Activated T-cell treated with anti-CD3 and anti-CD28 coated beads for 1 hour (primary cell): ENCODE data around the gene MOCS3.

Source experiments
- DNase-seq: peaks from one replicate; pipeline ENCODE4 v3.0.0-alpha.2; 2020; ENCODE audit warnings: low read depth

MOCS3 gene

GRCh38 chr20:50958615-50959542 lies at the start of gene MOCS3:
TSS of gene MOCS3 (plus strand) at chr20:50958818. CDS start at chr20:50958843, 25 bp downstream.
- peak; percentile 64 for DNase-seq

DNA sequence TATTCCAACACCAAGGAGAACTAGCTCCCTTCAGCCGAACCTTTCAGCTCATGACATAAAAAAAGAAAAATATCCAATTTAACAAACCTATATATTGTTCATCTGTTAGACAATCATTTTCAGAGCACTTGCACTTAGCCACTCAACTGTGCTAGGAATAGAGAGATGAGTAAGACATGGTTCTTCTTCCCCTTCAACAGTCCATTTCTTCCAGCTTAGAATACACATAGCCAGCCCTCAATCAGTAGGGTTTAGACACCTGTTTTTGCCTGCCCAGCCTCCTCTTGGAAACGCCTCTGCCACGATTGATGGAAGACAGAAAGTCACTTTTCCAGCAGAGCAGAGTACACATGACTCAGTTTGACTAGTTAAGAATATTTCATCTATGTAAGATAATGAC lies 49.2 kb upstream of the MOCS3 start:
- no peak for DNase-seq

GRCh38 chr20:50911030-50911429 lies 47.6 kb upstream of the MOCS3 start:
- DNase-seq: no peak

DNA sequence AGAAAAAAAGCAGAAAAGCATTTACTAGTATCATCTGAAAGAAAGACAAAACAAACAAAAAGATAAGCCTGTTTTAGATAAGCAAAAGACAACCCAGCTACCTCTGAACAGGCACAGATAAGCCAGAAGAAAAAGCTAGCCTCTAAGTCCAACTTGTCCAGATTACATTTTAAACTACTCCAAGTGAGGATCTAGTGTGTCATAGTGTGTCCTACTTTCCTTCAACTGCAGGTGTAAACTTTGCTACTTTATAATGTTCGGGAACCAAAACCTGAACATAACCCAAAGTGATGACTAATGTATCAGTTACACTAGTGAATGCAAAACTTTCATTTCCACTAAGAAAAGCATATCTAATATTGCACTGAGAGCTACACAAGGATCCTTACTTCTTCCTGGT lies 46.9 kb upstream of the MOCS3 start:
- DNase-seq: no peak

GRCh38 chr20:50913690-50914375 lies 44.8 kb upstream of the MOCS3 start:
- DNase-seq: no peak

- no peak for DNase-seq
These were observed 43.2 kb upstream of the MOCS3 start for GRCh38 chr20:50915424-50915823.

DNA sequence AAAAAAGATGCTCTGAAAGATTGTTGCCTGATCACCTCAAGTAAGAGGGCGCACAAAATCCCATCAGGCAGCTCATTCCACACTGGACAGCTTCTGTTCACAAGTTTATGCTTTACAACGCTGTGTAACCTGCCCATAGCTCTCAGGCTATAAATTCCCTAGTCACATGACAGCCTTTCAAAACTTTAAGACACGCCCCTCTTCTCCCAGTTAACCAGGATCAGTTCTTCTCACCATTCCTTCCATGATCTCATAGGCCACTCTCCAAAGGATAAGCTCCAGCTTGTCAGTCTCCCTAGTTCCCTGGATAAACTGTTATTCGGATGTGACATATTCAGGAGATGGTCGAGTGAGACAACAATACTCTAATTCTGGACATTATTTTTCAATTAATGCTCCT lies 42.4 kb upstream of the MOCS3 start:
- DNase-seq: no peak

DNA sequence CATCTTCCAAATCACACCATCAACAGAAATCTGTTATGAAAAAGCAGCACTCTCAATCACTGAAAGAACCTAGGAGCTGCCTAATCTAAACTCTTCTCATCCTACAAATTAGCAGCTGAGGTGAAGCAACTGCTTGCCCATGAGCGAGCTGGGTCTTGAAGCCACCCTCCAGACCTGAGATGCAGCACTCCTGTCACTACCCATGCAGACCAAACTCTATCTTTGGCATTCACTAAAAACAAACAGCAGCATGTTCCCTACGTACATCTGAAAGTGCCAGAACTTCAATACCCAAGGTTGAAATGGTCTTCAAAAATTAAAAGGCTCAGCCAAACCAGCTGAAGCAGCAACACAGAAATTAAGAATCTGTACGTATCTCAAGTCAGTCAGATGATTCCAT lies 41.7 kb upstream of the MOCS3 start:
- DNase-seq: no peak

DNA sequence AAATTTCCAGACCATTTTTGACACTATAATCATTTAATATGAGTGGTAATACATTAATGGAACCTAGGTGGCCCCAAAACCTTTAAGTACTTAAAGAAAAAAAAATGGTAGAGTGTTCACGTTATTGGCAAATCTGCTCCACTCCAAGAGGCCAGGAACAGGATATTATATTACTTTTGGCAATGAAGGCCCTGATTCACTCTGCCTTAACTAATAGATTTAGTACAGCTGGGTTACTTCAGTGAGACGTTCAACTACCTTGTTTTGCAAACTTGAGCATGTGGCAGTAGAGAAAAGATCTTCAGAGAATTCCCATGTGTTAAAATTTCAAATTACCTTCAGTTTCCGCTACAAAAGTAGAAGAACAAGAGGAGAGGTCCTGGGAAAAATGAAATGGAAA lies 40.2 kb upstream of the MOCS3 start:
- no peak for DNase-seq

- no peak for DNase-seq
These were observed 39.1 kb upstream of the MOCS3 start for GRCh38 chr20:50919567-50919966.

GRCh38 chr20:50920997-50921396 lies 37.6 kb upstream of the MOCS3 start:
- no peak for DNase-seq

- DNase-seq: no peak
These were observed 36.7 kb upstream of the MOCS3 start for GRCh38 chr20:50921803-50922501.

DNA sequence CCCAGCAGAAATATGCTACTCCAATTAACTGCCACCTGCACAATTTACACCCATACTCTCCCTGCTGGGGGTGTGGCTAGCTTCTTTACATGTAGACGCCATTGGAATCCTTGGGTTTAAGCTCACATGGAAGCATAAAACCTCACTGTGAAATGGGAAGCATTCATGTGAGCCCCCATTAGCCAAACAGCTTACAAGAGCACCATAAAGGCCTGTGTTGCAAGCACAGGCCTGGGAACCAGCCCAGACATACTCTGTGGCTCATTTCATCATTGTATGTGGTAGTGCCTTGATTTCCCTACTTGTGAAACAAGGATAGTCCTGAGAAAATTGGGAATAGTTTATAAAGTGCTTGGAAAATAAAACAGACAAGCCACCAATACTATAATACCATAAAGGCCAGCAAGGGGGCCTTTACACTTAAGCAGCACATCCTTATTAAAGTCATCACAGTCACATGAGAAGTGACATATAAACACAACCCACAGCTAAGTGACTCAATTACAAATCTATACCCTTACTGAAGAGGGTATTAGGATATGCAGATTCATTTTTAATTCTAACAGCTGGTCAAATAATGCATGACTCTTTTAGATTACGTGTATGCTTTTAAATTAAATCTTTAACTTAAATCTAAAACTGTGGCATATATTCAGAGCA lies 34.2 kb upstream of the MOCS3 start:
- DNase-seq: no peak

DNA sequence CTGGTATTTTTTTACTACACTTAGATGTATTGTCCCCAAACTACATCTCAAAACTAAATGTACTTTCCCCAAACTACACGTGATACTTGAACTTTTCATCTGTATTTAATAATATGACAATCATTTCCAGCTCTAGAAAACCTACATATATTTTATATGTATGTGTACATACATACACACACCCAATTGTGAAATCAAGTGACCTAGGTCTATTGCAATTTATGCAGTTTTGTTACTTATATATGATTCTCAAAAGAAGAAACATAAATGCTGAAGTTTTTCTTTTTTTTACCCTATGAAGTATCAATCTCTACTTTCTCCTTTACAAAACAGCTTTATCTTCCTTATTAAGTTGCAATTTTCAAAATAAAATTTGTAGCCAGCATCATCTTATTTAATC lies 32.1 kb upstream of the MOCS3 start:
- no peak for DNase-seq

DNA sequence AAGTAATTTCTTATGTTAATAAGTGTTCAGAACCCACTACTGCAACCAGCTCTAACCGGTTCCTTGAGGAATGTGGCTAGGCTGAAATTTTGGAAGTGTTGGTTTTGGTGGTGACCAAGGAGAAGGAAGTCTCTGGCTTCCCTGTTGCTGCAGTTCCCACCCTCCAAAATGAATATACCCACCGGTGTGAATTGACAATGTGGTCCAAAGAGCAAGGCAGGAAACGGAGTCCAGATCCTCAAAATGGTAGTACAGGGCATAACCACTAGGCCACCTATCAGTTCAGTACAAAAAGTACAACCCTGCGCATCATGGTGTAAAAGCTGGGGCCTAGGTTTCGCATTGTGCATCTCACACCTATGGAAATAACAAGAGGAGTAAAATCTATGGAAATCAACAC lies 30.1 kb upstream of the MOCS3 start:
- no peak for DNase-seq

DNA sequence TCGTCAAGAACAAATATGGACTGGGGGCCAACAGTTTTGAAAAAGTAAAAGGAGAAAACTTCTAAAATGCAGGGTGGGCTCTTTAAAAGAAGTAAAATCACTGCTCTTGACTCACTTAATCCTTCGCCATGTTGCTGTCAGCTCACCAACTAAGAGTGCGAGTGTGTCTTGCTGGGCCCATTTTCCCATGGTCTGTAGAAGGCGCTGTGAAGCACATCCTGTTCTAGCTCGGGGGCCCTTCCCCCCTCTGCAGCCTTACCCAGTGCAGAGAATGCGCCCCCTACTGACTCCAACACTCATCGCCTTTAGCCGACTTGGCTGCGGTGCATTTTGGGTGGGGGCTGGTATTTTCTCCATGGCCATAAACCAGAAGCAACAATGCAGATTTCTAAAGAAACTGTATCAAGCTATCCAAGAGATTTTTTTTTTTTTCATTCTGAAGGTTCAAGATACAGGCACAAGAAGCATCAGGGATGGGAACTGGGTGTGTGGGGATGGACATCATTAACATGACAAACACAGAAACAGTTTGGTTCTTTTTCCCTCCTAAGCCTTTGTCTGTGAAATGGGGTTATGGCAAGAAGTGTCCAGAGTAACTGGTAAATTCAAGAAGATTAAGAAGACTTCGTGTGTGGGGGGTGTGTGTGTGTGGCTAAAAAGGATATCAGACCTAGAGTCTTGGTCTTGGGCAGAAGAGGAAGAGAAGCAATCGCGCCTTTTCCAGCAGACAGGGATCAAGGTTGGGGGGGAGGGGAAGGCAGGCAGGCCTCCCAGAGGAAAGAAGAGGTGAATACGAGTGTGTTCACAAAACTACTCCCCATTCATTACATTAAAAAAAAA lies 29.1 kb upstream of the MOCS3 start:
- DNase-seq: peak; percentile 80

GRCh38 chr20:50930139-50930975 lies 28.3 kb upstream of the MOCS3 start:
- DNase-seq: peak; percentile 17

GRCh38 chr20:50930976-50931305 lies 27.7 kb upstream of the MOCS3 start:
- no peak for DNase-seq

DNA sequence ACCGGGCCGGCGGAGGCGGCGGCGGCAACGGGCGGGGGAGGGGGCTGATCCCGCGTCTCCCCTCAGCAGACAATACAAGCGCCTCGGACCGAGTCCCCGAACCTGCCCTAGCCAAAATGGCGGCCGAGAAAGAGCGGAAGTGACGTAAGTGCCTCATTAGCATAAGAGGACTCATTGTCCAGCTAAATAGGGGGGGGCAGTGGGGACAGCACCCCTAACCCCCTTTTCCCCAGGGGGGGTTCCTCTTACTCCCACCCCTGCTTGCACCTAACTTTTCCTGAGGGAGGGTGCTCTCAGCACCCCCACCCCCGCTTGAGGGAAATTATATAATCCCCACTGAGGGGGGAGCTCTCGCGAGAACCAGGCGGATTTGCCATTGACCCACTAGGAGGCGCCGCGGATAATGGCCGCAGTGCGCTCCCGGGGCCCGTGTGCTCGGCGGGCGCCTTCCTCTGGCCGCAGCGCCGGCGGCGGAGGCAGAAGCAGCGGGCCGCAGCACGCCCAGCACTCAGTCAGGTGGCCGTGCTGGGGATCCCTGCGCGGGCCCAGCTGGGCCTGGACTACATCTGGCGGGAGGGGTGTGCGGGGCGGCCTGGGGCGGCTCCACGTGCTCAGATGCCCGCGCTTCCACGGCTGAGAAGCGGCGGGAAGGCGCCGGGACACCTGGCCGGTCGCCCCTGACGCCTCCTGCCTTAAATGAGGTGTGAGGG lies 27.2 kb upstream of the MOCS3 start, which contains the start of gene ADNP:
Gene ADNP (minus strand): TSS at position 132 of the 710 bp plus-strand sequence. CDS start 27,441 bp downstream, outside the sequence.
- peak; percentile 81 for DNase-seq

GRCh38 chr20:50932016-50932485 lies 26.6 kb upstream of the MOCS3 start:
- DNase-seq: no peak
